GM21526 (cell line): ENCODE data around the gene SERTAD1.
"Not testable (repeated sequence)": the region's sequence is repeated elsewhere in the genome, so short reads cannot be mapped to it uniquely, and the experiment has no call there.

Source experiments
- ATAC-seq: cut with Tn5 transposase; IDR thresholded peaks from one replicate; pipeline ENCODE4 v1.9.1; 2021; ENCODE audit warnings: moderate library complexity; ENCODE audit not compliant: unreplicated experiment, low FRiP score

SERTAD1 gene

GRCh38 chr19:40425450-40426287 lies at the start of gene SERTAD1:
SERTAD1 (minus strand) TSS chr19:40425992; CDS start chr19:40423546, 2,446 bp downstream.
- peak; percentile 73 for ATAC-seq

DNA sequence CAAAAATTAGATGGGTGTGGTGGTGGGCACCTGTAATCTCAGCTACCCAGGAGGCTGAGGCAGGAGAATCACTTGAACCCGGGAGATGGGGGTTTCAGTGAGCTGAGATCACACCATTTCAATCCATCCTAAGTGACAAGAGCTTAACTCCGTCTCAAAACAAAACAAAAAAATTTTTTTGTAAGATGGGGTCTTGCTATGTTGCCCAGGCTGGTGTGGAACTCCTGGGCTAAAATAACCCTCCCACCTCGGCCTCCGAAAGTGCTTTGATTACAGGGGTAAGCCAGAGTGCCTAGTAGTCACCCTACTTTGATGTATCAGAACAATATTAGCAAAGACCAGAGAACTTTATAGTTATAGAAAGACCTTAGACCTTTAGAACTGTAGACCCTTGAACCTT lies 48.9 kb upstream of the SERTAD1 start:
- ATAC-seq, result no peak

DNA sequence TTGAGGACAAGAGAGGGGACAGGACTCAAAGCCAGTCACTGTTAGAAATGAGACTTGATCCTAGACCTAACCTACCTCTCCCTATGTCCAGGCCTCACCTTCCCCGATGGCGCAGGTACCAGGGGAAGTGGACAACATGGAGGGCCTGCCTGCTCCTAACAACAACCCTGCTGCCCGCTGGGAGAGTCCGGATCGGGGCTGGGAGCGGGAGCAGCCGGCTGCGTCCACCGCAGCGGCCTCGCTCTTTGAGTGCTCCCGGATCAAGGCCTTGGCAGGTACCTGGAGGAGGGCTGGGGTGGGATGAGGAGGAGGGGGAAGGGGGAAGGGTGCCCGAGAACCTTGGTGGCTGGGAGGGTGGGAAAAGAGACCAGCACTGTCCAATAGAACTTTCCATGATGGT lies 46.7 kb upstream of the SERTAD1 start:
- no peak for ATAC-seq

DNA sequence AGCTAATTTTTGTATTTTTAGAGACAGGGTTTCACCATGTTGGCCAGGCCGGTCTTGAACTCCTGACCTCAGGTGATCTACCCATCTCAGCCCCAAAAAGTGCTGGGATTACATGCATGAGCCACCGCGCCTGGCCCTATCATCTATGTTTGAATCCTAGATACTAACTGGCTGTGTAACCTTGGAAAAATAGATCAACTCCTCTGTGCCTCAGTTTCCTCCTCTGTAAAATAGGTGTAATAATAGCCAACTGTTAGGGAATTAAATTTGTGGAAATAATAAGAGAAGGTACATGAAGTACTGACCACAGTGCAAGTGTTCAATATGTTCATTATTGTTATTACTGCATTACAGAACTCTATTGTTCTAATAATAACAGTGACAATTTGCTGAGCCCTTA lies 45.3 kb upstream of the SERTAD1 start:
- no peak for ATAC-seq

GRCh38 chr19:40469011-40469410 lies 43.2 kb upstream of the SERTAD1 start:
- ATAC-seq, result no peak

- no peak for ATAC-seq
Observed at GRCh38 chr19:40466985-40467734, 41.4 kb upstream of the SERTAD1 start, which contains the start of gene SPTBN4. SPTBN4 (plus strand) TSS chr19:40467001; CDS start chr19:40472622, 5,621 bp downstream.

GRCh38 chr19:40466219-40466984 lies 40.6 kb upstream of the SERTAD1 start:
- ATAC-seq, result peak; percentile 36

GRCh38 chr19:40465557-40466218 lies 39.9 kb upstream of the SERTAD1 start, which contains the start of gene BLVRB:
BLVRB (minus strand) TSS chr19:40465745; CDS start chr19:40465688, 57 bp downstream.
- ATAC-seq, result peak; percentile 79

DNA sequence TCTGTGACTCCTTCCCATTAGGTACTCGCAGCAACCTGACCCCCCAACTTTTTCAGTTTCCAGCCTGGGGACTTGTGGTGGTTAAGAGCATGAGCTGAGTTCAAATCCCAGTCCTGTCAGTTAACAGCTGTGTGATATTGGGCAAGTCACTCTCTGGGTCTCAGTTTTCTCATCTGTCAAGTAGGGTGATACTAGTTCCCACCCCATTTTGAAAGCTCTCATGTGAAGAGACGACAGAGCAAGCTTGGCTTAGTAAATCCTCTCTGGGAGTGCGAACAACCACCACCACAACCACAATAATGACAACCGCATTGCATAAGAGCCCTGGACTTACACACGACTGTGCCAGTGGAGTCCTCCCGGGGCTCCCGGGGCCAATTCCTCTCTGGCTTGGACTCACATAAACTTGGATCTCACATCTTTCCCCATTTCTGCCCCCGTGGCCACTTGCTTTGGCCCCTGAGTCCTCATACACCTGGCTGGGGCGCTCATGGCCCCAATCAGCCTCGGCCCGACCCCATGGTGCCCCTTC lies 39.3 kb upstream of the SERTAD1 start:
- no peak for ATAC-seq

DNA sequence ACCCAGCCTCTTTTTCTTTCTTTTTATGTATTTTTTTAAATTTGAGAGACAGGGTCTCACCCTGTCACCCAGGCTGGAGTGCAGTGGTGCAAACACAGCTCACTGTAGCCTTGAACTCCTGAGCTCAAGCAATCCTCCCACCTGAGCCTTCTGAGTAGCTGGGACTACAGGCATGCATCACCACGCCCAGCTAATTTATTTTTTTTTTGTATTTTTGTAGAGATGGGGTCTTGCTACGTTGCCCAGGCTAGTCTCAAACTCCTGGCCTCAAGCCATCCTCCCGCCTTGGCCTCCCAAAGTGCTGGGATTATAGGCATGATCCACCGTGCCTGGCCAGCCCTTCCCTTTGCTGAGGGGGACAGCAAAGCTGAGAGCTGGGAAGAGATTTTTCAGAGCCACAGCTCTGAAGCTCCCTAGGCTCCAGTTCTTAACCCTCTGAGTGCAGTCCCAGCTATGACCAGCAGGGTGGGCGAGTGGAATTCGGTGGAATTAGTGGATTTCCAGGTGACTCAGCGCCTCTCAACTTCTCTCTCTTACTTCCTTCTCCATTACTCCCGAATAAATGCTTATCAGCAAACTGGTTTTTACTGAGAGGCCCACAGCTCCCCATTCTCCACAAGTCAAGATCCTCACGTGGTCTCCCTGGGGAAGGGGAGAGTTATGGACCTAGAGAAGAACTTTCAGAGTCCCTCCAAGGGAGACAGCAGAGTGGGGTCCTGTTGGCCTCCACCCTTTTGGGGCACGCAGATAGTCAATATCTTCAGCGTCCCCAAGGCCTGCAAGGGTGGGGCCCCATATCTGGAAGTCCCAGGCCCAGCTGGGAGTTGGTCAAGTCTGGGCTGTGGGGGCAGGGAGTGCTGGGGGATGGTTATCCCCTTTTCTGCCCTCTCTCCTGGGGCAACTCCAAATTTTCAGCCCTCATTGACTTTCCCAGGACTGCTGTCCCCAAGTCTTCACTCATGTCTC lies 38.5 kb upstream of the SERTAD1 start:
- no peak for ATAC-seq

- ATAC-seq, result not testable (repeated sequence)
Observed at GRCh38 chr19:40463587-40464037, 37.8 kb upstream of the SERTAD1 start.

- ATAC-seq, result no peak
Observed at GRCh38 chr19:40461669-40462221, 36.0 kb upstream of the SERTAD1 start.

GRCh38 chr19:40460185-40460584 lies 34.4 kb upstream of the SERTAD1 start:
- no peak for ATAC-seq

GRCh38 chr19:40458597-40458974 lies 32.8 kb upstream of the SERTAD1 start:
- no peak for ATAC-seq

DNA sequence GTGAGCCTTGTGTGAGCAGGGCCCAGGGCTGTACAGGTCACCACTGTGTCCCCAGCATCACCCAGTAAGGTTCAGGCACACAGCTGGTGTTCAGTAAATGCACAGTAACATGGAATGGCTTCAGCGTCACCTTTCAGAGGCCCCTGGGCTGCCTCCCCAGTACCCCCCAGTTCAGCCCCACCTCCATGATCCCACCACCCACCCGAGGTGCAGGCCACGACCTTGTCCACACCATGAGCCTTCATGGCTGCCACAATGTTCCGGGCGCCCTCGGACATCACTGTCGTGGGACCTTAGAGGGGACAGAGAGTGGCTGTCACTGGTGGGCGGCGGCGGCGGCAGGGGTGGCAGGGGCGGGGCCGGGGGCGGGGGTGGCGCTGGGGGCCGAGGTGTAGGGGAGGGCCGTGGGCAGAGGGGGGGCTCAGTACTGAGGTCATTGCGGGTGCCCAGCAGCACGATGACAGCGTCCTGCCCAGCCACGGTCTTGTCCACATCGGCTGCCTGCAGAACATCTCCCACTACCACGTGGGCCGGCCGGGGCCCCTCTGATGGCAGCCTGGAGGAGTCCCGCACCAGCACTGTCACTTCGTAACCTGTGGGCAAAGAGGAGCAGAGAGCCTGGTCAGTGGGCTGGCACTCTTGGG lies 32.3 kb upstream of the SERTAD1 start:
- ATAC-seq, result no peak

GRCh38 chr19:40457048-40457447 lies 31.3 kb upstream of the SERTAD1 start:
- ATAC-seq, result no peak

GRCh38 chr19:40453943-40454342 lies 28.2 kb upstream of the SERTAD1 start:
- ATAC-seq, result not testable (repeated sequence)

- no peak for ATAC-seq
Observed at GRCh38 chr19:40453151-40453735, 27.5 kb upstream of the SERTAD1 start.
